Loucy (cell line): ENCODE results near the gene COX17.

ENCODE experiments used
- CTCF ChIP-seq: fragments of 200-600 bp; sonication (generic); conservative IDR thresholded peaks from 2 replicates; pipeline ENCODE4 v1.5.1; 2014; ENCODE audit warnings: mild to moderate bottlenecking, antibody characterized with exemption, low read length
- EZH2phosphoT487 ChIP-seq: fragments of 200-600 bp; IDR thresholded peaks from 2 replicates; pipeline ENCODE4 v1.6.1; 2018; ENCODE audit warnings: antibody characterized with exemption, mild to moderate bottlenecking, moderate library complexity, borderline replicate concordance

DNA sequence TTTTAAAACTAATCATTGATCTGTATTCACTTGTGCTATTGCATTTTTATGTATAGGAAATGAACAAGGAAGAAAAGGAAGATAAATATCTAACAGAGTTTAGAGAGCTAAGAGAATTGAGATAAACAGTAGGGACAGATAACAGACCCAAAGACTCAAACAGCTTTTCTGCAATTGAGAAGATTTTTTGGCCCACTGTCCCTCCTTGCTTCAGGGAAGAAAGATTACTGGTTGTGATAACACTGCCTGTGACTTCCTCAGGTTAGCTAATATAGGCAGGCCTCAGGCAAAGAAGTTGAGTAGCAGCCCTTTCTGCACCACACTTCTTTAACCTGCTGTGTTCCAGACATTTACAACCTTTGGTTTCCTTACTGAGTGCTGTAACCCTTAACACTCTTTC, 2.7 kb upstream of the COX17 start:
- TF ChIP-seq CTCF: no peak
- no peak for TF ChIP-seq EZH2phosphoT487
